ENCODE measurements around the gene GLT1D1. TPM values are rescaled to one million over a fixed set of nuclear protein-coding genes. Genes with fewer than 3 reads are reported as not detected.

The GLT1D1 gene
- total RNA-seq, 4 donors from 2014 or later = not detected

GRCh38 chr12:128903236-128903635, 50.0 kb downstream of the GLT1D1 start:
- Histone ChIP-seq H3K4me1 (no peaks in the 10 kb centered on the region), H3K36me3 (no peaks in the 10 kb centered on the region), H3K4me3 (no peak overlapping the region), H3K27me3 (no peaks in the 10 kb centered on the region), H3K9me3 (no peaks in the 10 kb centered on the region), H3K27ac (no peak overlapping the region)
- intact Hi-C loops (cut with DNase I; ENCODE audit: low total_unique reads) (no loop called here), in situ Hi-C loops (cut with MboI; ENCODE audit: low pct_ligation_motif_present in 1 of 4, low pct_unique_long_range_greater_than_20kb in 1 of 4, low sequenced_read_pairs in 3 of 4) (no loop called here)
- TF ChIP-seq POLR2AphosphoS5 (IDR thresholded peaks at IDR 0.05) (no peak), EP300 (IDR thresholded peaks at IDR 0.05; ENCODE audit: low read depth) (no peak)
- no peak for DNase-seq
- 75 to 84% methylated on average over 2 to 7 of the region's 7 CpGs for WGBS, 2 donors (ENCODE audit: low coverage in 1 of 2)

- Histone ChIP-seq H3K27me3 (no peaks in the 10 kb centered on the region), H3K4me1 (no peaks in the 10 kb centered on the region), H3K9me3 (no peaks in the 10 kb centered on the region), H3K36me3 (no peaks in the 10 kb centered on the region), H3K4me3 (no peak overlapping the region), H3K27ac (no peak overlapping the region)
- TF ChIP-seq POLR2AphosphoS5 (IDR thresholded peaks at IDR 0.05) (no peak), POLR2A (IDR thresholded peaks at IDR 0.05) (no peak), EP300 (IDR thresholded peaks at IDR 0.05; ENCODE audit: low read depth) (no peak), CTCF (IDR thresholded peaks at IDR 0.05) (no peak)
- in situ Hi-C loops (cut with MboI; ENCODE audit: low pct_ligation_motif_present in 1 of 4, low pct_unique_long_range_greater_than_20kb in 1 of 4, low sequenced_read_pairs in 3 of 4) = no loop called here
- DNase-seq = no peak
- intact Hi-C loops (cut with DNase I; ENCODE audit: low total_unique reads) = no loop called here
- WGBS, 2 donors (ENCODE audit: low coverage in 1 of 2) = 66 to 100% methylated on average over 4 to 13 of the region's 13 CpGs
Observed at GRCh38 chr12:128905003-128905544, 51.8 kb downstream of the GLT1D1 start.

GRCh38 chr12:128906485-128907137, 53.3 kb downstream of the GLT1D1 start:
- H3K27ac ChIP-seq = no peak overlapping the region
- intact Hi-C loops (cut with DNase I; ENCODE audit: low total_unique reads) (no loop called here), in situ Hi-C loops (cut with MboI; ENCODE audit: low pct_ligation_motif_present in 1 of 4, low pct_unique_long_range_greater_than_20kb in 1 of 4, low sequenced_read_pairs in 3 of 4) (no loop called here)
- H3K9me3 ChIP-seq = no peaks in the 10 kb centered on the region
- DNase-seq = no peak
- WGBS, 2 donors (ENCODE audit: low coverage in 1 of 2) = 66 to 79% methylated on average over 4 of the region's 4 CpGs
- H3K36me3 ChIP-seq = no peaks in the 10 kb centered on the region
- TF ChIP-seq CTCF (IDR thresholded peaks at IDR 0.05) = no peak
- TF ChIP-seq POLR2AphosphoS5 (IDR thresholded peaks at IDR 0.05) = no peak
- no peak for TF ChIP-seq POLR2A (IDR thresholded peaks at IDR 0.05)
- no peak for TF ChIP-seq EP300 (IDR thresholded peaks at IDR 0.05; ENCODE audit: low read depth)
- H3K4me1 ChIP-seq = no peaks in the 10 kb centered on the region
- no peak overlapping the region for H3K4me3 ChIP-seq
- no peaks in the 10 kb centered on the region for H3K27me3 ChIP-seq

- in situ Hi-C loops (cut with MboI; ENCODE audit: low pct_ligation_motif_present in 1 of 4, low pct_unique_long_range_greater_than_20kb in 1 of 4, low sequenced_read_pairs in 3 of 4) (no loop called here), intact Hi-C loops (cut with DNase I; ENCODE audit: low total_unique reads) (no loop called here)
- no peaks in the 10 kb centered on the region for H3K27me3 ChIP-seq
- no peak for TF ChIP-seq POLR2A (IDR thresholded peaks at IDR 0.05)
- no peak for TF ChIP-seq CTCF (IDR thresholded peaks at IDR 0.05)
- TF ChIP-seq POLR2AphosphoS5 (IDR thresholded peaks at IDR 0.05) = no peak
- no peak for TF ChIP-seq EP300 (IDR thresholded peaks at IDR 0.05; ENCODE audit: low read depth)
- H3K36me3 ChIP-seq = no peaks in the 10 kb centered on the region
- H3K9me3 ChIP-seq = no peaks in the 10 kb centered on the region
- no peak overlapping the region for H3K27ac ChIP-seq
- 80 to 92% methylated on average over 3 to 4 of the region's 4 CpGs for WGBS, 2 donors (ENCODE audit: low coverage in 1 of 2)
- H3K4me3 ChIP-seq = no peak overlapping the region
- H3K4me1 ChIP-seq = no peaks in the 10 kb centered on the region
- no peak for DNase-seq
Observed at GRCh38 chr12:128908254-128908653, 55.0 kb downstream of the GLT1D1 start.

Measured in transverse colon (tissue), 4 donors.